HG03442 (cell line): ENCODE measurements around the gene ORC6.
A peak's percentile ranks its signal among the peaks of the same experiment; 100 is the strongest.
"Not testable (repeated sequence)": the region's sequence is repeated elsewhere in the genome, so short reads cannot be mapped to it uniquely, and the experiment has no call there.

Experiments
- ATAC-seq: cut with Tn5 transposase; IDR thresholded peaks from one replicate; pipeline ENCODE4 v1.9.1; 2021; ENCODE audit warnings: mild to moderate bottlenecking, moderate library complexity; ENCODE audit not compliant: unreplicated experiment

The ORC6 gene

GRCh38 chr16:46689365-46690280 lies at the start of gene ORC6:
Gene ORC6 (plus strand): TSS chr16:46689659. CDS start chr16:46689706, 47 bp downstream.
- ATAC-seq, result peak; percentile 69

- ATAC-seq, result no peak
Observed at GRCh38 chr16:46648656-46649055, 40.8 kb upstream of the ORC6 start.

GRCh38 chr16:46649588-46650253 lies 39.7 kb upstream of the ORC6 start:
- no peak for ATAC-seq

GRCh38 chr16:46650254-46650623 lies 39.2 kb upstream of the ORC6 start:
- no peak for ATAC-seq

- no peak for ATAC-seq
Observed at GRCh38 chr16:46651305-46651704, 38.2 kb upstream of the ORC6 start.

GRCh38 chr16:46658925-46659324 lies 30.5 kb upstream of the ORC6 start:
- peak; percentile 90 for ATAC-seq

- no peak for ATAC-seq
Observed at GRCh38 chr16:46662123-46662522, 27.3 kb upstream of the ORC6 start.

- peak; percentile 88 for ATAC-seq
Observed at GRCh38 chr16:46673320-46674013, 16.0 kb upstream of the ORC6 start.

GRCh38 chr16:46677943-46678342 lies 11.5 kb upstream of the ORC6 start:
- ATAC-seq, result not testable (repeated sequence)

- ATAC-seq, result not testable (repeated sequence)
Observed at GRCh38 chr16:46681867-46682266, 7.6 kb upstream of the ORC6 start.

- ATAC-seq, result no peak
Observed at GRCh38 chr16:46686815-46687473, 2.5 kb upstream of the ORC6 start.

- no peak for ATAC-seq
Observed at GRCh38 chr16:46687486-46687885, 2.0 kb upstream of the ORC6 start.

- ATAC-seq, result no peak
Observed at GRCh38 chr16:46688101-46688653, 1.3 kb upstream of the ORC6 start.

- ATAC-seq, result peak; percentile 80
Observed at GRCh38 chr16:46688654-46689364, 650 bp upstream of the ORC6 start, which contains the start of gene VPS35. Gene VPS35 (minus strand): TSS chr16:46689178. CDS start chr16:46689133, 45 bp downstream.

- ATAC-seq, result no peak
Observed at GRCh38 chr16:46690281-46691178, 1.1 kb downstream of the ORC6 start.

GRCh38 chr16:46691726-46692125 lies 2.3 kb downstream of the ORC6 start:
- ATAC-seq, result no peak

GRCh38 chr16:46693598-46693997 lies 4.1 kb downstream of the ORC6 start:
- ATAC-seq, result no peak

- ATAC-seq, result no peak
Observed at GRCh38 chr16:46695937-46696336, 6.5 kb downstream of the ORC6 start.

- no peak for ATAC-seq
Observed at GRCh38 chr16:46696957-46697356, 7.5 kb downstream of the ORC6 start.
